T-cell (primary cell): ENCODE data around the gene LAPTM5. TPM values are rescaled to one million over a fixed set of nuclear protein-coding genes. Genes with fewer than 3 reads are reported as not detected.
A peak's percentile ranks its signal among the peaks of the same experiment; 100 is the strongest.

Experiments used
- ATAC-seq, 4 experiments: fragments of 200-7000 bp in 3 of 4; fragments of 150-1000 bp in 1 of 4; cut with Tn5 transposase; replicated peaks in 1 of 4; 1 replicate in 3 of 4; 2 replicates in 1 of 4; pipeline ENCODE4 v1.10.0; 2021; ENCODE audit warnings: moderate library complexity in 3 of 4, mild to moderate bottlenecking in 2 of 4, moderate number of reproducible peaks in 1 of 4
- CTCF ChIA-PET, 2 donors: fragments of 300-600 bp; sonication (Branson Sonifier 250); formaldehyde crosslinking; loops; one replicate each; lab custom pipeline; 2022; ENCODE audit warnings: antibody characterized with exemption in 2 of 2; lab: Charles Lee
- POLR2A ChIA-PET, 2 donors: fragments of 300-600 bp; sonication (Branson Sonifier 250); formaldehyde crosslinking; loops; one replicate each; lab custom pipeline; 2022; ENCODE audit warnings: antibody characterized with exemption in 2 of 2; lab: Charles Lee
- DNase-seq, 35 experiments: peaks; one replicate each; pipeline versions ENCODE4 v3.0.0 to v3.0.0-alpha.2; 2013 to 2023
- H3K27ac ChIP-seq: one replicate; pipeline ENCODE4 v1.5.1; 2013; ENCODE audit warnings: low read length
- H3K27me3 ChIP-seq, 2 experiments: replicated peaks in 1 of 2; 1 replicate in 1 of 2; 2 replicates in 1 of 2; pipeline versions ENCODE4 v1.6.1 to v1.7.0; 2013; ENCODE audit warnings: low read length in 1 of 2, mixed read lengths in 1 of 2; ENCODE audit not compliant: control insufficient read depth in 2 of 2, insufficient read depth in 2 of 2; ENCODE audit errors: extremely low read depth in 1 of 2
- H3K36me3 ChIP-seq, 2 donors: 1 replicate in 1 of 2; 2 replicates in 1 of 2; pipeline versions ENCODE4 v1.6.1 to v1.7.0; 2013; ENCODE audit warnings: low read length in 1 of 2; ENCODE audit not compliant: control insufficient read depth in 2 of 2, insufficient read depth in 1 of 2; ENCODE audit errors: extremely low read depth in 1 of 2
- H3K4me1 ChIP-seq, 2 experiments: 1 replicate in 1 of 2; 2 replicates in 1 of 2; pipeline versions ENCODE4 v1.6.1 to v1.7.0; 2013; ENCODE audit warnings: low read length in 2 of 2, mixed read lengths in 1 of 2; ENCODE audit not compliant: insufficient read depth in 2 of 2, control insufficient read depth in 1 of 2; ENCODE audit errors: extremely low read depth in 1 of 2
- H3K4me3 ChIP-seq, 2 donors: 1 replicate in 1 of 2; 2 replicates in 1 of 2; pipeline versions ENCODE4 v1.5.1 to v1.7.0; 2013; ENCODE audit warnings: mild to moderate bottlenecking in 2 of 2, low read length in 1 of 2, moderate library complexity in 1 of 2; ENCODE audit not compliant: control insufficient read depth in 1 of 2; ENCODE audit errors: extremely low read depth in 1 of 2
- H3K9me3 ChIP-seq: 2 replicates; pipeline ENCODE4 v1.7.0; 2013
- H3K27ac Mint-ChIP-seq, 2 donors: one replicate each; pipeline ENCODE4 v1.8.0; 2020 to 2021; ENCODE audit warnings: mild to moderate bottlenecking in 2 of 2, mixed read lengths in 2 of 2
- H3K27me3 Mint-ChIP-seq, 2 donors: one replicate each; pipeline ENCODE4 v1.8.0; 2021 to 2022; ENCODE audit warnings: mixed read lengths in 2 of 2
- H3K36me3 Mint-ChIP-seq: one replicate; pipeline ENCODE4 v1.8.0; 2021; ENCODE audit warnings: mixed read lengths
- H3K4me1 Mint-ChIP-seq, 3 donors: one replicate each; pipeline ENCODE4 v1.8.0; 2020 to 2022; ENCODE audit warnings: mixed read lengths in 3 of 3, mild to moderate bottlenecking in 1 of 3
- H3K4me3 Mint-ChIP-seq, 3 donors: one replicate each; pipeline ENCODE4 v1.8.0; 2020 to 2022; ENCODE audit warnings: mild to moderate bottlenecking in 3 of 3, mixed read lengths in 3 of 3, moderate library complexity in 3 of 3
- H3K9me3 Mint-ChIP-seq, 3 donors: one replicate each; pipeline ENCODE4 v1.8.0; 2020 to 2022; ENCODE audit warnings: mixed read lengths in 3 of 3
- WGBS: methylation state at CpG from one replicate; pipeline ENCODE4 v1.1.5; 2013; ENCODE audit warnings: missing lambda C conversion rate; ENCODE audit not compliant: insufficient coverage; 5-methylcytosine and 5-hydroxymethylcytosine counted together
- total RNA-seq, 35 experiments: library from RNA in 6 of 35; stranded (reverse) in 6 of 35; fragments of 120-200 nt in 1 of 35; gene quantifications; one replicate each; pipeline versions ENCODE4 v1.2.1 to v1.2.4 and lab custom pipeline; 2013 to 2026

LAPTM5 gene
- total RNA-seq, 5 donors from 2014 or later (not counting 1 experiment from before 2014, with no cell fraction given): 529 to 586 (median 559) TPM

DNA sequence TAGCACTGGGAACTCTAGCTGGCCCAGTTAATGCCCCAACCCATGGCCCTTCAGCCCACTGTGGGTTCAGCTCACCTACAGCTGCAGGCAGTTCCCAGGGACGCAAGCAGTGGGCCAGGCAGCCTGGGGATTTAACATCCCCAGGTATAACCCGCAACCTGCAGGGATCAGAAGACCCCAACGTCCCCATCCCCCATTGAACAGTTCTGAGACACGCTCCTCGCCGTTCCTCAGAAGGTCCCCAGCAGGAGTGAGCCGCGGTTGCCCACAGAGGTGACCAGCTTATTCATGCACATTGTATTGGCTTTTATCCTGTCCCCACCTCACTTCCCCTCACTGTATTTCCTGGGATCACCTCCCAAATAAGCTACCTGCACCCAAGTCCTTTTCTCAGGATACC lies 29.2 kb downstream of the LAPTM5 start:
- no peak overlapping the region for H3K4me3 Mint-ChIP-seq
- ATAC-seq (no peak), DNase-seq (no peak)
- peaks cover 0 to 38% of the 10 kb centered on the region in 2 experiments for H3K4me1 ChIP-seq
- no peaks in the 10 kb centered on the region for H3K9me3 Mint-ChIP-seq
- 82% methylated on average over 8 of the region's 8 CpGs for WGBS
- H3K9me3 ChIP-seq: no peaks in the 10 kb centered on the region
- no peaks in the 10 kb centered on the region for H3K27me3 ChIP-seq
- peaks cover 27 to 46% (median 30%) of the 10 kb centered on the region in 3 donors for H3K4me1 Mint-ChIP-seq
- peak overlapping the region; percentile 39 to 72 for H3K27ac Mint-ChIP-seq
- H3K36me3 Mint-ChIP-seq: peaks cover 16% of the 10 kb centered on the region
- POLR2A ChIA-PET: interaction anchor here in 1 of 2 donors (0.5 kb wide), 1 partner anchor 834 kb away, joined by 3 read pairs; no protein-coding TSS in a partner anchor
- peaks cover 0 to 40% of the 10 kb centered on the region in 2 donors for H3K36me3 ChIP-seq
- H3K27me3 Mint-ChIP-seq: no peaks in the 10 kb centered on the region
- CTCF ChIA-PET: interaction anchor here in 1 of 2 donors (0.5 to 1.5 kb wide), 2 partner anchors 16 to 51 kb away, joined by 3 to 6 read pairs; no protein-coding TSS in a partner anchor
- H3K27ac ChIP-seq: no peak overlapping the region
- H3K4me3 ChIP-seq: no peak overlapping the region

DNA sequence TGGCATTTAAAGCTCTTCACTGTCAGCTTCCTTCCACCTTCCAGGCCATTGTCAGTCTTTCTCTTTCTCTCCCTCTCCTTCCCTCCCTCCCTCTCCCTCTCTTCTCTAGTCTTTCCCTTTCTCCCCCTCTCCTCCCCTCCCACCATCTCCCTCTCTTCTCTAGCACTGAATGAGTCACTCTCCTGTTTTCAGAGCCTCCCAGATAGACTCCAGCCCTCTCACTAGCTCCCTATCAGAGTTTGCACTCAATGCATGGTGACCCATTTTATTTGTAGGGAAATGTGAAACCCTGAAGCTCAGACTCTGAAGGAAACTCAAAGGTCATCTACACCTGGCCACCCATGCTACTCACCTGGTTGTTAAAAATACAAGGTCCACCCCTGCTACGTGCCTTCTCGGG lies 29.8 kb downstream of the LAPTM5 start:
- DNase-seq: no peak
- Histone ChIP-seq H3K27ac (no peak overlapping the region), H3K4me3 (no peak overlapping the region), H3K27me3 (no peaks in the 10 kb centered on the region), H3K36me3 (peaks cover 0 to 38% of the 10 kb centered on the region in 2 donors), H3K4me1 (peaks cover 0 to 43% of the 10 kb centered on the region in 2 experiments), H3K9me3 (no peaks in the 10 kb centered on the region)
- ATAC-seq: no peak
- ChIA-PET CTCF (interaction anchor here (0.5 to 1.5 kb wide), 5 partner anchors 10 to 200 kb away, joined by 3 to 6 read pairs (median 4); no protein-coding TSS in a partner anchor), POLR2A (interaction anchor here in 1 of 2 donors (0.6 kb wide), 1 partner anchor 52 kb away, joined by 3 read pairs; no protein-coding TSS in a partner anchor)
- Mint-ChIP-seq H3K9me3 (no peaks in the 10 kb centered on the region), H3K27me3 (no peaks in the 10 kb centered on the region), H3K27ac (peak overlapping the region; percentile 67 to 82), H3K4me1 (peaks cover 27 to 46% (median 30%) of the 10 kb centered on the region in 3 donors), H3K4me3 (no peak overlapping the region), H3K36me3 (peaks cover 13% of the 10 kb centered on the region)
- 100% methylated on average over 1 of the region's 2 CpGs for WGBS

DNA sequence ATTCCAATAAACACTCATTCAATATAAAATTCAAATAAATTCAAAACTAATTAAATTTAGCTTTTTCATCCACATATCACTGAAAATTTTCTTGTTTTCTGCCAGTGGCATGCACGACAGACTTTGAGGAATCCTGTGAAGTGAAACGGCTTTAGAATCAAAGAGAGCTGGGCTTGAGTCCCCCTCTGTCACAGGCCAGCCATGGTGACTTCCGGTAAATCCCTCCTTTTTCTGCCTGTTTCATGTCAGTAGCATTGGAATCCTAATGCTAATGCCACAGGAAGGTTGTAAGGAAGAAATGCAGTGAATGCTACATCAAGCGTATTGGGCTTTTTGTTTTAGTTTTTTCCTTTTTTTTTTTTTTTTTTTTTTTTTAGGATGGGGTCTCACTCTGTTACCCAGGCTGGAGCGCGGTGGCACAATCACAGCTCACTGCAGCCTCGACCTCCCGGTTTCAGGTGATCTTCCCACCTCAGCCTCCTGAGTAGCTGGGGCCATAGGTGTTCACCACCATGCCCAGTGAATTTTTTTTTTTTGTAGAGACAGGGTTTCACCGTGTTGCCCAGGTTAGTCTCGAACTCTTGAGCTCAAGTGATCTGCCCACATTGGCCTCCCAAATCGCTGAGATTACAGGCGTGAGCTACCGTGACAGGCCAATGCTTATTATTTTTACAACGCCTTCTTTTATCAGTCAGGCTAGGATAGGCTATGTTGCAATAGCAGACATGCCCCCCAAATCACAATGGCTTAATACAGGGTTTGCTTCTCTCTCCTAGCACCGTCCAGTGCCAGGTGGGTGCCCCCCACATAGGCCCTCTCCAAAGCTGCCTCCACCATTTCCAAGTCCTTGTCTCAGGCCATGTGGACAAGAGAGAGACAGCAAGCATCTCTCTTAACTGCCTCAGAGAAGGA lies 30.5 kb downstream of the LAPTM5 start:
- Histone ChIP-seq H3K4me3 (no peak overlapping the region), H3K36me3 (peaks cover 0 to 41% of the 10 kb centered on the region in 2 donors), H3K9me3 (no peaks in the 10 kb centered on the region), H3K27ac (no peak overlapping the region), H3K4me1 (peaks cover 0 to 41% of the 10 kb centered on the region in 2 experiments), H3K27me3 (no peaks in the 10 kb centered on the region)
- Mint-ChIP-seq H3K36me3 (peaks cover 10% of the 10 kb centered on the region), H3K9me3 (no peaks in the 10 kb centered on the region), H3K27me3 (no peaks in the 10 kb centered on the region), H3K4me3 (no peak overlapping the region), H3K4me1 (peaks cover 30 to 47% (median 33%) of the 10 kb centered on the region in 3 donors), H3K27ac (peak overlapping the region; percentile 67 to 82)
- POLR2A ChIA-PET: interaction anchor here in 1 of 2 donors (0.5 to 0.7 kb wide), 3 partner anchors 43 to 101 kb away, joined by 3 read pairs; no protein-coding TSS in a partner anchor
- CTCF ChIA-PET: interaction anchor here (0.5 to 1.5 kb wide), 6 partner anchors 9 to 201 kb away, joined by 3 to 6 read pairs (median 4); no protein-coding TSS in a partner anchor
- DNase-seq (no peak), ATAC-seq (no peak)
- 87% methylated on average over 11 of the region's 15 CpGs for WGBS

DNA sequence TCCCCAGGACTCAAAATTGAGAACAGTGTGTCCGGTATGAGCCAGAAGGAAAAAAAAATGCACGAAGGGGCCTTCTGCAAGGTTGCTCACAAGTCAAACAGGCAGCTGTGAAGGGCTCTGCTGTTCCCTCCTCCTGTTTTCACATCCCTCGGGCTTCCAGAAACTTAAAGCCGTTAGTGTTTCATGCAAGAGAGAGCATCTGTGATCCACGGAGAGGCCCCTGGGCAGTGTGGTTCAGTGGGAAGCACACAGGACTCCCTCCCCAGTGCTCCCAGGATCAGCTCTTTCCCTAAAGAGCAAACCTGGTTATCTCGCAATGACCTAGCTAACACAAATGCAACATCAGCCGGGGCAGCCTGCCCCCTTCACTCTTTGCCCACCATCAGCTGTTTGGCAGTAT lies 31.3 kb downstream of the LAPTM5 start:
- no peaks in the 10 kb centered on the region for H3K27me3 ChIP-seq
- H3K4me3 ChIP-seq: no peak overlapping the region
- H3K27ac ChIP-seq: no peak overlapping the region
- Mint-ChIP-seq H3K36me3 (peaks cover 10% of the 10 kb centered on the region), H3K4me1 (peaks cover 25 to 48% (median 32%) of the 10 kb centered on the region in 3 donors), H3K27me3 (no peaks in the 10 kb centered on the region), H3K4me3 (no peak overlapping the region), H3K9me3 (no peaks in the 10 kb centered on the region), H3K27ac (no peak overlapping the region)
- peaks cover 0 to 48% of the 10 kb centered on the region in 2 donors for H3K36me3 ChIP-seq
- ChIA-PET POLR2A (interaction anchor here in 1 of 2 donors (0.6 to 0.8 kb wide), 2 partner anchors 9 to 50 kb away, joined by 3 to 4 read pairs; no protein-coding TSS in a partner anchor), CTCF (interaction anchor here (0.5 to 0.7 kb wide), 3 partner anchors 9 to 1675 kb away, joined by 3 to 4 read pairs (median 4); no protein-coding TSS in a partner anchor)
- 85% methylated on average over 7 of the region's 7 CpGs for WGBS
- peaks cover 0 to 38% of the 10 kb centered on the region in 2 experiments for H3K4me1 ChIP-seq
- DNase-seq: no peak
- no peak for ATAC-seq
- no peaks in the 10 kb centered on the region for H3K9me3 ChIP-seq

DNA sequence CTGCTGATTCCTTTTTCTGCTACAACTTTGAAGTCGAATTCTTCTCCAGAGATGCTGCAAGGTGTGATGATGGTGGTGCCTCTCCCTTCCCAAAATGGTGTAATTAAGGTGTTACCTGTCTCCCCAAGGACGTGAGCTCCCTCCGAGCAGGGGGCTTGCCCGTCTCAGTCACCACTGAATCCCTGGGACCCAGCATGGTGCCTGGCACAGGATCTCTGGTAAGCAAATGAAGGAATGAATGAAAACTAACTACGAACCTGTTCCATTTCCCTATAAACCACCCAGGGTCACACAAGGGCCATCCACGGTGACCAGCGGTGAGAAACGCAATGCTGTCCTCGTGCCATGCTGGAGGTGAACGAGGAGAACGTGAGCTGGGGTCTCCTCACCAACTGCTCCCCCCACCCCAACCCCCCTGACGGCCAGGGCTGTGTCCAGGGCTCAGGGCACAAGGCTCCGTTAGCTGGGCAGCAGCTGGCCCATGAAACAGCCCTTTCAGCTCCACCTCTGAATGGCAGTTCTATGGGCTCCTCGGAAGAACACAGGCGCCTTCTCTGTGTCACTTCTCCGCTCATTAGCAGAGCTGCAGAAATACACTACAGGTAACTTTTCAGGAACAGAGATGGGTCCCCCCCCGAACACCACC lies 32.0 kb downstream of the LAPTM5 start:
- whole genome bisulfite sequencing: 88% methylated on average over 6 of the region's 17 CpGs
- Histone ChIP-seq H3K27ac (no peak overlapping the region), H3K4me3 (no peak overlapping the region), H3K4me1 (peaks cover 0 to 37% of the 10 kb centered on the region in 2 experiments), H3K9me3 (no peaks in the 10 kb centered on the region), H3K27me3 (no peaks in the 10 kb centered on the region), H3K36me3 (peaks cover 0 to 48% of the 10 kb centered on the region in 2 donors)
- ChIA-PET CTCF (interaction anchor here (0.6 to 0.7 kb wide), 2 partner anchors 8 to 41 kb away, joined by 4 read pairs; no protein-coding TSS in a partner anchor), POLR2A (interaction anchor here in 1 of 2 donors (0.6 to 0.8 kb wide), 2 partner anchors 8 to 51 kb away, joined by 3 to 4 read pairs; no protein-coding TSS in a partner anchor)
- DNase-seq (no peak), ATAC-seq (no peak)
- Mint-ChIP-seq H3K4me1 (peaks cover 22 to 48% (median 31%) of the 10 kb centered on the region in 3 donors), H3K4me3 (no peak overlapping the region), H3K36me3 (peaks cover 10% of the 10 kb centered on the region), H3K9me3 (no peaks in the 10 kb centered on the region), H3K27me3 (no peaks in the 10 kb centered on the region), H3K27ac (peak overlapping the region in 1 of 2 donors; percentile 62)
